GM18873 (cell line): ENCODE measurements around the gene PTPRT.

Experiments used
- ATAC-seq: cut with Tn5 transposase; IDR thresholded peaks from one replicate; pipeline ENCODE4 v1.9.1; 2021; ENCODE audit warnings: mild to moderate bottlenecking, moderate library complexity, moderate number of reproducible peaks; ENCODE audit not compliant: unreplicated experiment, low FRiP score

PTPRT gene

GRCh38 chr20:42191140-42191860 lies 998.4 kb downstream of the PTPRT start:
- ATAC-seq = no peak

- no peak for ATAC-seq
Measured at GRCh38 chr20:42190084-42190483, 999.6 kb downstream of the PTPRT start.

GRCh38 chr20:42186337-42186736 lies 1003.4 kb downstream of the PTPRT start:
- no peak for ATAC-seq

GRCh38 chr20:42183147-42183546 lies 1006.6 kb downstream of the PTPRT start:
- ATAC-seq = no peak

GRCh38 chr20:42181064-42181463 lies 1008.6 kb downstream of the PTPRT start:
- no peak for ATAC-seq

- no peak for ATAC-seq
Measured at GRCh38 chr20:42179768-42180167, 1009.9 kb downstream of the PTPRT start.

- no peak for ATAC-seq
Measured at GRCh38 chr20:42173440-42173839, 1016.3 kb downstream of the PTPRT start.

- ATAC-seq = no peak
Measured at GRCh38 chr20:42164121-42164890, 1025.4 kb downstream of the PTPRT start.

- no peak for ATAC-seq
Measured at GRCh38 chr20:42161228-42161829, 1028.4 kb downstream of the PTPRT start.

GRCh38 chr20:42159808-42160207 lies 1029.9 kb downstream of the PTPRT start:
- ATAC-seq = no peak

- no peak for ATAC-seq
Measured at GRCh38 chr20:42158272-42158671, 1031.4 kb downstream of the PTPRT start.

- ATAC-seq = no peak
Measured at GRCh38 chr20:42155586-42155985, 1034.1 kb downstream of the PTPRT start.

GRCh38 chr20:42152575-42152974 lies 1037.1 kb downstream of the PTPRT start:
- ATAC-seq = no peak

GRCh38 chr20:42150230-42150629 lies 1039.5 kb downstream of the PTPRT start:
- ATAC-seq = no peak

- no peak for ATAC-seq
Measured at GRCh38 chr20:42138729-42139128, 1051.0 kb downstream of the PTPRT start.

- no peak for ATAC-seq
Measured at GRCh38 chr20:42134265-42135098, 1055.2 kb downstream of the PTPRT start.

GRCh38 chr20:42130810-42131596 lies 1058.7 kb downstream of the PTPRT start:
- no peak for ATAC-seq

GRCh38 chr20:42125426-42125825 lies 1064.3 kb downstream of the PTPRT start:
- ATAC-seq = no peak

GRCh38 chr20:42123981-42124473 lies 1065.7 kb downstream of the PTPRT start:
- ATAC-seq = no peak
